GM12892 (cell line): Measurements from ENCODE around the gene C19orf53.

Source experiments
- POLR2A ChIP-seq: IDR thresholded peaks from 2 replicates; pipeline ENCODE4 v1.6.1; 2011; ENCODE audit warnings: low read depth, low read length, control low read depth
- POLR2AphosphoS5 ChIP-seq: IDR thresholded peaks from 2 replicates; pipeline ENCODE4 v1.6.1; 2011; ENCODE audit warnings: low read depth, low read length, control low read depth
- TAF1 ChIP-seq: IDR thresholded peaks from 2 replicates; pipeline ENCODE4 v1.6.1; 2011; ENCODE audit warnings: low read depth, mild to moderate bottlenecking, control low read depth, low read length, borderline replicate concordance

DNA sequence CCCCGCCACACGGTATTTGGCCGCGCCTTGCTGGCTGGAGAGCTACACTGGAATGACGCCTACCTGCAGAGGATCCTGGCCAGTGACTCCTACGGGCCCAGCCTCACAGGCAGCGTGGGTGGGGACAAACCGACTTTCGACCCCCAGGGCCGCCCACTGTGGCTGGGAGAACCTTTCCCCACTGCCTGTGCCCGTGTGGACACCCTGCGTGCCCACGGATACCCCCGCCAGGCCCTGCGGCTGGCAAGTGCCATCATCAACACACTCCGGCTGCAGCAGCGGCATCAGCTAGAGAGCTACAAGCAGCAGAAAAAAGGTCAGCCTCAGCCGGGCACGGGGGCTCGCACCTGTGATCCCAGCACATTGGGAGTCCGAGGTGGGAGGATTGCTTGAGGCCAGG lies 40.3 kb downstream of the C19orf53 start:
- no peak for TF ChIP-seq POLR2A
- no peak for TF ChIP-seq POLR2AphosphoS5
- TF ChIP-seq TAF1, result no peak
